Neural progenitor cell (in vitro differentiated cells): ENCODE results near the gene COL23A1. TPM values are rescaled to one million over a fixed set of nuclear protein-coding genes. Genes with fewer than 3 reads are reported as not detected.

Source experiments
- DNase-seq: peaks from one replicate; pipeline ENCODE4 v3.0.0-alpha.2; 2016; ENCODE audit warnings: low spot score
- H2AFZ ChIP-seq: fragments of 200-600 bp; sonication (generic); replicated peaks from 2 replicates; pipeline ENCODE4 v1.6.1; 2016; ENCODE audit warnings: antibody characterized with exemption
- H3F3A ChIP-seq: fragments of 200-600 bp; sonication (generic); 2 replicates; pipeline ENCODE4 v1.6.1; 2016; ENCODE audit warnings: antibody characterized with exemption, low read depth
- H3K27ac ChIP-seq: fragments of 200-600 bp; sonication (generic); 2 replicates; pipeline ENCODE4 v1.5.1; 2016; ENCODE audit warnings: mild to moderate bottlenecking
- H3K27me3 ChIP-seq: fragments of 200-600 bp; sonication (generic); 2 replicates; pipeline ENCODE4 v1.6.1; 2016; ENCODE audit warnings: mild to moderate bottlenecking, moderate library complexity
- H3K36me3 ChIP-seq: fragments of 200-600 bp; sonication (generic); 2 replicates; pipeline ENCODE4 v1.5.1; 2016
- H3K4me1 ChIP-seq: fragments of 200-600 bp; sonication (generic); 2 replicates; pipeline ENCODE4 v1.6.1; 2016; ENCODE audit warnings: mixed run types
- H3K4me2 ChIP-seq: fragments of 200-600 bp; sonication (generic); 2 replicates; pipeline ENCODE4 v1.6.1; 2016
- H3K4me3 ChIP-seq: fragments of 200-600 bp; sonication (generic); 2 replicates; pipeline ENCODE4 v1.5.1; 2016
- H3K79me2 ChIP-seq: fragments of 200-600 bp; sonication (generic); 2 replicates; pipeline ENCODE4 v1.6.1; 2016; ENCODE audit warnings: low read depth
- H3K9ac ChIP-seq: fragments of 200-600 bp; sonication (generic); 2 replicates; pipeline ENCODE4 v1.6.1; 2016
- H3K9me3 ChIP-seq: fragments of 200-600 bp; sonication (generic); 2 replicates; pipeline ENCODE4 v1.5.1; 2016; ENCODE audit warnings: low read depth
- H4K20me1 ChIP-seq: fragments of 200-600 bp; sonication (generic); 2 replicates; pipeline ENCODE4 v1.6.1; 2016; ENCODE audit warnings: low read depth
- H3K27ac Mint-ChIP-seq: 3 replicates; pipeline ENCODE4 v1.8.0; 2021; ENCODE audit warnings: mixed read lengths
- H3K27me3 Mint-ChIP-seq: 2 replicates; pipeline ENCODE4 v1.8.0; 2022; ENCODE audit warnings: low read depth, mild to moderate bottlenecking, inconsistent platforms, moderate library complexity, mixed read lengths; ENCODE audit not compliant: insufficient read depth
- H3K36me3 Mint-ChIP-seq: 3 replicates; pipeline ENCODE4 v1.8.0; 2021; ENCODE audit warnings: mixed read lengths
- H3K4me1 Mint-ChIP-seq: 3 replicates; pipeline ENCODE4 v1.8.0; 2021; ENCODE audit warnings: mixed read lengths
- H3K4me3 Mint-ChIP-seq: 3 replicates; pipeline ENCODE4 v1.8.0; 2021; ENCODE audit warnings: mild to moderate bottlenecking, moderate library complexity, mixed read lengths
- H3K9me3 Mint-ChIP-seq: 3 replicates; pipeline ENCODE4 v1.8.0; 2020; ENCODE audit warnings: mixed read lengths
- EZH2 ChIP-seq: fragments of 200-600 bp; sonication (generic); IDR thresholded peaks from 2 replicates; pipeline ENCODE4 v1.6.1; 2017; ENCODE audit warnings: antibody characterized with exemption, mild to moderate bottlenecking, moderate library complexity
- EZH2phosphoT487 ChIP-seq: fragments of 200-600 bp; sonication (generic); IDR thresholded peaks from 2 replicates; pipeline ENCODE4 v1.6.1; 2017; ENCODE audit warnings: antibody characterized with exemption
- total RNA-seq: library from RNA; depleted of rRNA; stranded (reverse); fragments of >200 nt; gene quantifications from 2 replicates; pipeline ENCODE4 v1.2.3, GENCODE V29; 2015; ENCODE audit warnings: low replicate concordance
- TF ChIP-seq, protein P1 (sequence below): fragments of 200-600 bp; sonication (generic); IDR thresholded peaks from 2 replicates; pipeline ENCODE4 v1.5.1; 2017; ENCODE audit warnings: antibody characterized with exemption, mild to moderate bottlenecking

Gene COL23A1
- total RNA-seq, 1 donor from 2014 or later: not detected

GRCh38 chr5:178421128-178421527 lies 169.1 kb downstream of the COL23A1 start:
- Histone ChIP-seq H3K4me3 (peak overlapping the region; percentile 27), H3F3A (peaks cover 32% of the 10 kb centered on the region), H3K36me3 (no peaks in the 10 kb centered on the region), H3K9ac (no peak overlapping the region), H3K9me3 (no peaks in the 10 kb centered on the region), H3K4me2 (peak overlapping the region; percentile 75), H3K27ac (peak overlapping the region; percentile 78), H3K79me2 (no peaks in the 10 kb centered on the region), H3K4me1 (peaks cover 39% of the 10 kb centered on the region), H4K20me1 (no peaks in the 10 kb centered on the region), H3K27me3 (no peaks in the 10 kb centered on the region), H2AFZ (no peak overlapping the region)
- TF ChIP-seq EZH2 (no peak), EZH2phosphoT487 (no peak)
- TF ChIP-seq, protein P1, sequence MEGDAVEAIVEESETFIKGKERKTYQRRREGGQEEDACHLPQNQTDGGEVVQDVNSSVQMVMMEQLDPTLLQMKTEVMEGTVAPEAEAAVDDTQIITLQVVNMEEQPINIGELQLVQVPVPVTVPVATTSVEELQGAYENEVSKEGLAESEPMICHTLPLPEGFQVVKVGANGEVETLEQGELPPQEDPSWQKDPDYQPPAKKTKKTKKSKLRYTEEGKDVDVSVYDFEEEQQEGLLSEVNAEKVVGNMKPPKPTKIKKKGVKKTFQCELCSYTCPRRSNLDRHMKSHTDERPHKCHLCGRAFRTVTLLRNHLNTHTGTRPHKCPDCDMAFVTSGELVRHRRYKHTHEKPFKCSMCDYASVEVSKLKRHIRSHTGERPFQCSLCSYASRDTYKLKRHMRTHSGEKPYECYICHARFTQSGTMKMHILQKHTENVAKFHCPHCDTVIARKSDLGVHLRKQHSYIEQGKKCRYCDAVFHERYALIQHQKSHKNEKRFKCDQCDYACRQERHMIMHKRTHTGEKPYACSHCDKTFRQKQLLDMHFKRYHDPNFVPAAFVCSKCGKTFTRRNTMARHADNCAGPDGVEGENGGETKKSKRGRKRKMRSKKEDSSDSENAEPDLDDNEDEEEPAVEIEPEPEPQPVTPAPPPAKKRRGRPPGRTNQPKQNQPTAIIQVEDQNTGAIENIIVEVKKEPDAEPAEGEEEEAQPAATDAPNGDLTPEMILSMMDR: no peak
- peak overlapping the region; percentile 66 for H3K27ac Mint-ChIP-seq
- peaks cover 82% of the 10 kb centered on the region for H3K4me1 Mint-ChIP-seq
- H3K4me3 Mint-ChIP-seq: no peak overlapping the region
- H3K9me3 Mint-ChIP-seq: no peaks in the 10 kb centered on the region
- H3K27me3 Mint-ChIP-seq: peaks cover 9% of the 10 kb centered on the region
- no peaks in the 10 kb centered on the region for H3K36me3 Mint-ChIP-seq
- DNase-seq: no peak

GRCh38 chr5:178420354-178420781 lies 169.8 kb downstream of the COL23A1 start:
- H4K20me1 ChIP-seq: no peaks in the 10 kb centered on the region
- DNase-seq: peak; percentile 91
- Mint-ChIP-seq H3K4me3 (peak overlapping the region; percentile 38), H3K9me3 (no peaks in the 10 kb centered on the region), H3K4me1 (peaks cover 79% of the 10 kb centered on the region), H3K27me3 (peaks cover 9% of the 10 kb centered on the region), H3K36me3 (no peaks in the 10 kb centered on the region), H3K27ac (peak overlapping the region; percentile 66)
- peak overlapping the region; percentile 27 for H3K4me3 ChIP-seq
- H3K4me1 ChIP-seq: peaks cover 39% of the 10 kb centered on the region
- no peaks in the 10 kb centered on the region for H3K9me3 ChIP-seq
- no peak overlapping the region for H3K9ac ChIP-seq
- no peak for TF ChIP-seq EZH2
- TF ChIP-seq, protein P1: no peak
- no peak for TF ChIP-seq EZH2phosphoT487
- no peaks in the 10 kb centered on the region for H3K36me3 ChIP-seq
- no peaks in the 10 kb centered on the region for H3K79me2 ChIP-seq
- H3F3A ChIP-seq: peaks cover 32% of the 10 kb centered on the region
- H3K27ac ChIP-seq: no peak overlapping the region
- H2AFZ ChIP-seq: peak overlapping the region; percentile 15
- H3K27me3 ChIP-seq: no peaks in the 10 kb centered on the region
- H3K4me2 ChIP-seq: peak overlapping the region; percentile 75

DNA sequence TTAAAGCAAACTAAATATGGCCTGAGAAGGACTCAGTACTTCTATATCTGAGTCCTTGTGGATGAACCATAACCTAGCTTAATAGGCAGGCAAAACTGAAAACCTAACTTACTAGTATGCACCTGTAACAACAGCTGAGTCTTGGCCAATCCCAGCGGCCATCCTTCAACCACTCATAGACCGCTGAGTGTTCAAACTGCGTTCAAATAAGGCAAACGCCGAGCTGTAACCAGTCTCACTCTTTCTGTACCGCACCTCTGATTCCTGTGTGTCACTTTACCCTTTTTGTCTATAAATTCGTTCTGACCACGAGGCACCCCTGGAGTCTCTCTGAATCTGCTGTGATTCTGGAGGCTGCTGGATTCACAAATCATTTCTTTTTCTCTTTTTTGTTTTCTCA lies 170.5 kb downstream of the COL23A1 start:
- no peak overlapping the region for H3K9ac ChIP-seq
- no peaks in the 10 kb centered on the region for H3K27me3 ChIP-seq
- peaks cover 9% of the 10 kb centered on the region for H3K27me3 Mint-ChIP-seq
- TF ChIP-seq, protein P1: no peak
- TF ChIP-seq EZH2 (no peak), EZH2phosphoT487 (no peak)
- no peaks in the 10 kb centered on the region for H3K79me2 ChIP-seq
- H3K27ac ChIP-seq: no peak overlapping the region
- H3K4me1 ChIP-seq: peaks cover 39% of the 10 kb centered on the region
- H4K20me1 ChIP-seq: no peaks in the 10 kb centered on the region
- H3K36me3 ChIP-seq: no peaks in the 10 kb centered on the region
- H3K4me3 ChIP-seq: no peak overlapping the region
- peak overlapping the region; percentile 97 for H3K27ac Mint-ChIP-seq
- peak overlapping the region; percentile 49 for H3K4me3 Mint-ChIP-seq
- H3K36me3 Mint-ChIP-seq: no peaks in the 10 kb centered on the region
- H3K4me2 ChIP-seq: peak overlapping the region; percentile 46
- no peak for DNase-seq
- H3F3A ChIP-seq: peaks cover 32% of the 10 kb centered on the region
- no peaks in the 10 kb centered on the region for H3K9me3 ChIP-seq
- no peaks in the 10 kb centered on the region for H3K9me3 Mint-ChIP-seq
- H2AFZ ChIP-seq: peak overlapping the region; percentile 35
- H3K4me1 Mint-ChIP-seq: peaks cover 75% of the 10 kb centered on the region
